PC-3 (cell line): ENCODE measurements around the gene ALG1. TPM values are rescaled to one million over a fixed set of nuclear protein-coding genes. Genes with fewer than 3 reads are reported as not detected.

Experiments used
- ATAC-seq: fragments of 200-7000 bp; cut with Tn5 transposase; 2 replicates; pipeline ENCODE4 v1.9.1; 2020; ENCODE audit warnings: mild to moderate bottlenecking, moderate library complexity
- BruUV-seq: library from RNA; stranded (reverse); fragments of 400-500 nt; replicated peaks from 2 replicates; lab custom pipeline; 2021; lab: Mats Ljungman, UMichigan
- CTCF ChIA-PET: fragments of 300-600 bp; sonication (Branson Sonifier 250); formaldehyde crosslinking; loops from one replicate; lab custom pipeline; 2022; ENCODE audit warnings: antibody characterized with exemption; lab: Charles Lee
- POLR2A ChIA-PET: fragments of 300-600 bp; sonication (Branson Sonifier 250); formaldehyde crosslinking; loops from one replicate; lab custom pipeline; 2022; ENCODE audit warnings: antibody characterized with exemption; ENCODE audit not compliant: unreplicated experiment; lab: Charles Lee
- DNase-seq: peaks from one replicate; pipeline ENCODE4 v3.0.0-alpha.2; 2015
- H2AFZ ChIP-seq: fragments of 300-600 bp; sonication (generic); 2 replicates; pipeline ENCODE4 v1.6.0; 2016; ENCODE audit warnings: antibody characterized with exemption, low read length
- H3F3A ChIP-seq: fragments of 300-600 bp; sonication (generic); one replicate; pipeline ENCODE4 v1.6.0; 2017; ENCODE audit warnings: antibody characterized with exemption, low read length, control low read depth, mild to moderate bottlenecking; ENCODE audit not compliant: unreplicated experiment
- H3K27ac ChIP-seq: fragments of 300-600 bp; sonication (generic); 2 replicates; pipeline ENCODE4 v1.5.1; 2016; ENCODE audit warnings: mild to moderate bottlenecking, low read length
- H3K27me3 ChIP-seq: fragments of 300-600 bp; sonication (generic); 2 replicates; pipeline ENCODE4 v1.6.1; 2016; ENCODE audit warnings: low read length, mixed read lengths
- H3K36me3 ChIP-seq: fragments of 300-600 bp; sonication (generic); 2 replicates; pipeline ENCODE4 v1.6.1; 2016; ENCODE audit warnings: low read depth, mixed run types, low read length, mixed read lengths
- H3K4me1 ChIP-seq: fragments of 300-600 bp; sonication (generic); 2 replicates; pipeline ENCODE4 v1.5.1; 2016; ENCODE audit warnings: low read length; ENCODE audit not compliant: insufficient read depth
- H3K4me2 ChIP-seq: fragments of 300-600 bp; sonication (generic); 2 replicates; pipeline ENCODE4 v1.6.0; 2016; ENCODE audit warnings: low read length
- H3K4me3 ChIP-seq: fragments of 300-600 bp; sonication (generic); 2 replicates; pipeline ENCODE4 v1.5.1; 2016; ENCODE audit warnings: mild to moderate bottlenecking, low read length, mixed read lengths
- H3K79me2 ChIP-seq: fragments of 300-600 bp; sonication (generic); 2 replicates; pipeline ENCODE4 v1.6.1; 2017; ENCODE audit warnings: low read length, mixed read lengths
- H3K9ac ChIP-seq: fragments of 300-600 bp; sonication (generic); 2 replicates; pipeline ENCODE4 v1.6.0; 2016; ENCODE audit warnings: mild to moderate bottlenecking, low read length
- H3K9me2 ChIP-seq: fragments of 300-600 bp; sonication (generic); replicated peaks from 2 replicates; pipeline ENCODE4 v1.6.1; 2016; ENCODE audit warnings: mixed run types, low read length, mixed read lengths
- H3K9me3 ChIP-seq: fragments of 300-600 bp; sonication (generic); 2 replicates; pipeline ENCODE4 v1.6.1; 2016; ENCODE audit warnings: low read length, mixed read lengths
- H4K20me1 ChIP-seq: fragments of 300-600 bp; sonication (generic); 2 replicates; pipeline ENCODE4 v1.6.1; 2016; ENCODE audit warnings: low read length, mixed read lengths
- CTCF ChIP-seq: fragments of 300-600 bp; sonication (generic); conservative IDR thresholded peaks from 2 replicates; pipeline ENCODE4 v1.5.1; 2017; ENCODE audit warnings: antibody characterized with exemption, low read depth, mild to moderate bottlenecking, low read length
- EZH2 ChIP-seq: fragments of 300-600 bp; sonication (generic); IDR thresholded peaks from one replicate; pipeline ENCODE4 v1.6.1; 2017; ENCODE audit warnings: antibody characterized with exemption, mild to moderate bottlenecking, low read length; ENCODE audit not compliant: unreplicated experiment
- EZH2phosphoT487 ChIP-seq: fragments of 300-600 bp; sonication (generic); IDR thresholded peaks from 2 replicates; pipeline ENCODE4 v1.6.1; 2018; ENCODE audit warnings: mild to moderate bottlenecking, antibody characterized with exemption, low read length, borderline replicate concordance
- intact Hi-C: fragments of 100-400 bp; cut with micrococcal nuclease; formaldehyde crosslinking; loops from 2 replicates; pipeline ENCODE4 v1.9.0; 2023
- total RNA-seq: library from RNA; depleted of rRNA; stranded (reverse); fragments of >200 nt; gene quantifications from 2 replicates; pipeline ENCODE4 v1.2.3, GENCODE V29; 2014

The ALG1 gene
- total RNA-seq, 1 experiment from 2014 or later = 29.7 TPM

GRCh38 chr16:5065326-5065725 lies 6.3 kb upstream of the ALG1 start:
- no peak overlapping the region for H2AFZ ChIP-seq
- H4K20me1 ChIP-seq = no peaks in the 10 kb centered on the region
- no peaks in the 10 kb centered on the region for H3K36me3 ChIP-seq
- ATAC-seq (no peak), DNase-seq (no peak)
- H3K4me3 ChIP-seq = no peak overlapping the region
- H3F3A ChIP-seq = no peaks in the 10 kb centered on the region
- intact Hi-C loops = no loop called here
- no peak overlapping the region for H3K27ac ChIP-seq
- no TSS peak for BruUV-seq
- no peak overlapping the region for H3K4me2 ChIP-seq
- H3K79me2 ChIP-seq = no peaks in the 10 kb centered on the region
- CTCF ChIA-PET = no interaction called here
- no peaks in the 10 kb centered on the region for H3K9me2 ChIP-seq
- TF ChIP-seq EZH2phosphoT487 (no peak), CTCF (no peak), EZH2 (no peak)
- H3K9me3 ChIP-seq = no peaks in the 10 kb centered on the region
- H3K4me1 ChIP-seq = no peaks in the 10 kb centered on the region
- no peaks in the 10 kb centered on the region for H3K27me3 ChIP-seq
- H3K9ac ChIP-seq = no peak overlapping the region
- POLR2A ChIA-PET = no interaction called here

- no peak for TF ChIP-seq CTCF
- TF ChIP-seq EZH2phosphoT487 = no peak
- no peak for TF ChIP-seq EZH2
- Histone ChIP-seq H3K9ac (no peak within 1 kb of the TSS), H3K79me2 (no peaks in the 10 kb centered on the region), H3K27ac (no peak within 1 kb of the TSS), H3F3A (no peaks in the 10 kb centered on the region), H3K27me3 (no peaks in the 10 kb centered on the region), H4K20me1 (no peaks in the 10 kb centered on the region), H3K4me3 (no peak within 1 kb of the TSS), H3K4me1 (no peaks in the 10 kb centered on the region), H3K36me3 (no peaks in the 10 kb centered on the region), H3K9me3 (no peaks in the 10 kb centered on the region), H3K9me2 (no peaks in the 10 kb centered on the region), H3K4me2 (no peak within 1 kb of the TSS), H2AFZ (no peak within 1 kb of the TSS)
- BruUV-seq = no TSS peak
- DNase-seq = no peak
- ATAC-seq = no peak
- intact Hi-C loops = no loop called here
- POLR2A ChIA-PET = no interaction called here
- CTCF ChIA-PET = no interaction called here
These were observed 5.8 kb upstream of the ALG1 start, which contains the start of gene C16orf89 for GRCh38 chr16:5065813-5066212. C16orf89 (minus strand) TSS chr16:5065956; CDS start chr16:5065908, 48 bp downstream.

GRCh38 chr16:5066511-5066910 lies 5.1 kb upstream of the ALG1 start:
- Histone ChIP-seq H3K9ac (no peak overlapping the region), H4K20me1 (no peaks in the 10 kb centered on the region), H3K79me2 (no peaks in the 10 kb centered on the region), H3K27me3 (no peaks in the 10 kb centered on the region), H3K9me3 (no peaks in the 10 kb centered on the region), H3K9me2 (no peaks in the 10 kb centered on the region), H2AFZ (no peak overlapping the region), H3K36me3 (no peaks in the 10 kb centered on the region), H3K27ac (no peak overlapping the region), H3K4me2 (no peak overlapping the region), H3K4me3 (no peak overlapping the region), H3F3A (no peaks in the 10 kb centered on the region), H3K4me1 (peaks cover 4% of the 10 kb centered on the region)
- no peak for ATAC-seq
- no TSS peak for BruUV-seq
- intact Hi-C loops = no loop called here
- no peak for DNase-seq
- POLR2A ChIA-PET = no interaction called here
- CTCF ChIA-PET = no interaction called here
- TF ChIP-seq CTCF (no peak), EZH2 (no peak), EZH2phosphoT487 (no peak)
